ENCODE data around the gene CAD. TPM values are rescaled to one million over a fixed set of nuclear protein-coding genes. Genes with fewer than 3 reads are reported as not detected.

The CAD gene
- total and polyA plus RNA-seq, 2 donors (not counting 1 experiment from before 2014, with no cell fraction given), result 35.6 to 48.5 TPM

DNA sequence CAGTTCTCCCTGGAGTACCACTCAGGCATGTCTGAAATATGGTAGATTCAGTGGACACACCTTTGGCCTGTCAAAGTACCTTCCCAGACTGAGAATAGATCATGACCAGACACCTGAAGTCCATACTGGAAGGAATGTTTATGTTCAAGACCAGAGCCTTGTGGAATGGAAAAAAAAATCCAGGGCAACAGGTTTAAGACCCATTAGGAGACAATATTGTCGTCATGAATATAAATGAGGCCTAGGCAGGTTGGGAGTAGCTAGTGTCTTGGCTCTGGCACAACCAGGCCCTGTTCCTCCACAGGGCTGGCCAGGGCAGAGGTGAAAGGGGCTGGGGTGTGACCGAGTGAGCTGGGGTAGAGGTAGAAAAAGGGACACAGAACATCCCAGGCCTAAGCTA is 18.5 kb upstream of the CAD start:
- H3K36me3 ChIP-seq (replicated peaks in 1 of 2; ENCODE audit: control extremely low read depth in 1 of 2, control insufficient read depth in 1 of 2, extremely low read depth in 1 of 2, insufficient read depth in 2 of 2, low read length in 1 of 2), result peaks cover 0 to 19% of the 10 kb centered on the region in 2 experiments
- ATAC-seq (ENCODE audit: low read depth), result no peak
- CTCF ChIA-PET, result interaction anchor here (1.4 kb wide), 1 partner anchor 47 kb away, joined by 4 read pairs; no protein-coding TSS in a partner anchor

GRCh38 chr2:27199241-27199640 is 17.9 kb upstream of the CAD start:
- ChIA-PET POLR2A (no interaction called here), CTCF (interaction anchor here (1.4 kb wide), 1 partner anchor 48 kb away, joined by 4 read pairs; no protein-coding TSS in a partner anchor)
- Histone ChIP-seq H4K20me1 (ENCODE audit: control insufficient read depth, insufficient read depth, low read length, poor library complexity, severe bottlenecking) (no peaks in the 10 kb centered on the region), H3K27me3 (replicated peaks in 1 of 4; ENCODE audit: control extremely low read depth in 1 of 4, control insufficient read depth in 3 of 4, insufficient read depth in 4 of 4, low read length in 3 of 4) (no peaks in the 10 kb centered on the region), H2AFZ (ENCODE audit: insufficient read depth, low read depth, low read length, poor library complexity, severe bottlenecking) (no peak overlapping the region), H3K9ac (ENCODE audit: low read length) (no peak overlapping the region), H3K9me3 (ENCODE audit: control extremely low read depth in 1 of 3, control insufficient read depth in 2 of 3, insufficient read depth in 1 of 3, low read length in 2 of 3) (peaks cover 0 to 1% (median 0%) of the 10 kb centered on the region in 3 donors), H3K27ac (ENCODE audit: low read length in 2 of 2) (no peak overlapping the region), H3K36me3 (replicated peaks in 1 of 2; ENCODE audit: control extremely low read depth in 1 of 2, control insufficient read depth in 1 of 2, extremely low read depth in 1 of 2, insufficient read depth in 2 of 2, low read length in 1 of 2) (peaks cover 0 to 25% of the 10 kb centered on the region in 2 experiments), H3K4me3 (ENCODE audit: control extremely low read depth in 1 of 5, extremely low read depth in 1 of 5, insufficient read depth in 1 of 5, low read depth in 2 of 5, low read length in 4 of 5) (no peak overlapping the region), H3K79me2 (ENCODE audit: control insufficient read depth, insufficient read depth, low read length) (no peaks in the 10 kb centered on the region), H3K4me1 (ENCODE audit: control insufficient read depth in 2 of 2, insufficient read depth in 2 of 2, low read length in 2 of 2) (no peaks in the 10 kb centered on the region), H3K4me2 (replicated peaks; ENCODE audit: low read depth, low read length, poor library complexity, severe bottlenecking) (no peak overlapping the region)
- intact Hi-C loops (cut with micrococcal nuclease), result no loop called here
- DNase-seq (peak; percentile 8), ATAC-seq (ENCODE audit: low read depth) (no peak)
- H3K4me1 Mint-ChIP-seq, result no peaks in the 10 kb centered on the region
- no peaks in the 10 kb centered on the region for H3K9me3 Mint-ChIP-seq (ENCODE audit: insufficient read depth)
- WGBS (ENCODE audit: insufficient coverage), result no CpG with 5 or more reads among the region's 2 CpGs
- H3K27ac Mint-ChIP-seq, result no peak overlapping the region
- no peak overlapping the region for H3K4me3 Mint-ChIP-seq
- H3K27me3 Mint-ChIP-seq, result no peaks in the 10 kb centered on the region
- TF ChIP-seq, protein P1, sequence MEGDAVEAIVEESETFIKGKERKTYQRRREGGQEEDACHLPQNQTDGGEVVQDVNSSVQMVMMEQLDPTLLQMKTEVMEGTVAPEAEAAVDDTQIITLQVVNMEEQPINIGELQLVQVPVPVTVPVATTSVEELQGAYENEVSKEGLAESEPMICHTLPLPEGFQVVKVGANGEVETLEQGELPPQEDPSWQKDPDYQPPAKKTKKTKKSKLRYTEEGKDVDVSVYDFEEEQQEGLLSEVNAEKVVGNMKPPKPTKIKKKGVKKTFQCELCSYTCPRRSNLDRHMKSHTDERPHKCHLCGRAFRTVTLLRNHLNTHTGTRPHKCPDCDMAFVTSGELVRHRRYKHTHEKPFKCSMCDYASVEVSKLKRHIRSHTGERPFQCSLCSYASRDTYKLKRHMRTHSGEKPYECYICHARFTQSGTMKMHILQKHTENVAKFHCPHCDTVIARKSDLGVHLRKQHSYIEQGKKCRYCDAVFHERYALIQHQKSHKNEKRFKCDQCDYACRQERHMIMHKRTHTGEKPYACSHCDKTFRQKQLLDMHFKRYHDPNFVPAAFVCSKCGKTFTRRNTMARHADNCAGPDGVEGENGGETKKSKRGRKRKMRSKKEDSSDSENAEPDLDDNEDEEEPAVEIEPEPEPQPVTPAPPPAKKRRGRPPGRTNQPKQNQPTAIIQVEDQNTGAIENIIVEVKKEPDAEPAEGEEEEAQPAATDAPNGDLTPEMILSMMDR (IDR thresholded peaks at IDR 0.05), result no peak
- TF ChIP-seq EZH2 (IDR thresholded peaks at IDR 0.05; ENCODE audit: borderline replicate concordance, insufficient read depth, low read depth, low read length, poor library complexity, severe bottlenecking), result no peak

More for the DNA sequence above, 18.5 kb upstream of the CAD start:
- no peak overlapping the region for H3K27ac Mint-ChIP-seq
- no peak overlapping the region for H2AFZ ChIP-seq (ENCODE audit: insufficient read depth, low read depth, low read length, poor library complexity, severe bottlenecking)
- no peaks in the 10 kb centered on the region for H3K79me2 ChIP-seq (ENCODE audit: control insufficient read depth, insufficient read depth, low read length)
- WGBS (ENCODE audit: insufficient coverage), result 94% methylated on average over 2 of the region's 2 CpGs
- no peaks in the 10 kb centered on the region for H3K27me3 Mint-ChIP-seq
- H4K20me1 ChIP-seq (ENCODE audit: control insufficient read depth, insufficient read depth, low read length, poor library complexity, severe bottlenecking), result no peaks in the 10 kb centered on the region
- peak; percentile 13 for DNase-seq
- no peaks in the 10 kb centered on the region for H3K27me3 ChIP-seq (replicated peaks in 1 of 4; ENCODE audit: control extremely low read depth in 1 of 4, control insufficient read depth in 3 of 4, insufficient read depth in 4 of 4, low read length in 3 of 4)
- no peak overlapping the region for H3K27ac ChIP-seq (ENCODE audit: low read length in 2 of 2)
- POLR2A ChIA-PET, result no interaction called here
- no peak overlapping the region for H3K4me2 ChIP-seq (replicated peaks; ENCODE audit: low read depth, low read length, poor library complexity, severe bottlenecking)
- no peaks in the 10 kb centered on the region for H3K4me1 Mint-ChIP-seq
- no peak overlapping the region for H3K4me3 Mint-ChIP-seq
- H3K4me1 ChIP-seq (ENCODE audit: control insufficient read depth in 2 of 2, insufficient read depth in 2 of 2, low read length in 2 of 2), result no peaks in the 10 kb centered on the region
- H3K9ac ChIP-seq (ENCODE audit: low read length), result no peak overlapping the region
- peaks cover 0 to 1% (median 0%) of the 10 kb centered on the region in 3 donors for H3K9me3 ChIP-seq (ENCODE audit: control extremely low read depth in 1 of 3, control insufficient read depth in 2 of 3, insufficient read depth in 1 of 3, low read length in 2 of 3)
- no peak overlapping the region for H3K4me3 ChIP-seq (ENCODE audit: control extremely low read depth in 1 of 5, extremely low read depth in 1 of 5, insufficient read depth in 1 of 5, low read depth in 2 of 5, low read length in 4 of 5)
- intact Hi-C loops (cut with micrococcal nuclease), result no loop called here
- TF ChIP-seq, protein P1 (IDR thresholded peaks at IDR 0.05), result no peak
- TF ChIP-seq EZH2 (IDR thresholded peaks at IDR 0.05; ENCODE audit: borderline replicate concordance, insufficient read depth, low read depth, low read length, poor library complexity, severe bottlenecking), result no peak
- H3K9me3 Mint-ChIP-seq (ENCODE audit: insufficient read depth), result no peaks in the 10 kb centered on the region

Measured in B cell (primary cell).